ENCODE measurements around the gene TNS3.

Gene TNS3

GRCh38 chr7:47320296-47320695, 261.6 kb downstream of the TNS3 start:
- ChIA-PET CTCF (interaction anchor here (1.2 kb wide), 1 partner anchor 12 kb away, joined by 3 read pairs; no protein-coding TSS in a partner anchor), POLR2A (no interaction called here)
- TF ChIP-seq, protein P1, sequence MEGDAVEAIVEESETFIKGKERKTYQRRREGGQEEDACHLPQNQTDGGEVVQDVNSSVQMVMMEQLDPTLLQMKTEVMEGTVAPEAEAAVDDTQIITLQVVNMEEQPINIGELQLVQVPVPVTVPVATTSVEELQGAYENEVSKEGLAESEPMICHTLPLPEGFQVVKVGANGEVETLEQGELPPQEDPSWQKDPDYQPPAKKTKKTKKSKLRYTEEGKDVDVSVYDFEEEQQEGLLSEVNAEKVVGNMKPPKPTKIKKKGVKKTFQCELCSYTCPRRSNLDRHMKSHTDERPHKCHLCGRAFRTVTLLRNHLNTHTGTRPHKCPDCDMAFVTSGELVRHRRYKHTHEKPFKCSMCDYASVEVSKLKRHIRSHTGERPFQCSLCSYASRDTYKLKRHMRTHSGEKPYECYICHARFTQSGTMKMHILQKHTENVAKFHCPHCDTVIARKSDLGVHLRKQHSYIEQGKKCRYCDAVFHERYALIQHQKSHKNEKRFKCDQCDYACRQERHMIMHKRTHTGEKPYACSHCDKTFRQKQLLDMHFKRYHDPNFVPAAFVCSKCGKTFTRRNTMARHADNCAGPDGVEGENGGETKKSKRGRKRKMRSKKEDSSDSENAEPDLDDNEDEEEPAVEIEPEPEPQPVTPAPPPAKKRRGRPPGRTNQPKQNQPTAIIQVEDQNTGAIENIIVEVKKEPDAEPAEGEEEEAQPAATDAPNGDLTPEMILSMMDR (IDR thresholded peaks at IDR 0.05; ENCODE audit: control extremely low read depth, extremely low read depth, low read depth, missing control alignments), result no peak
- DNase-seq (ENCODE audit: extremely low spot score), result no peak

- ChIA-PET POLR2A (no interaction called here), CTCF (interaction anchor here (1.2 to 2.1 kb wide), 2 partner anchors 15 to 52 kb away, joined by 3 to 7 read pairs; no protein-coding TSS in a partner anchor)
- TF ChIP-seq, protein P1 (IDR thresholded peaks at IDR 0.05; ENCODE audit: control extremely low read depth, extremely low read depth, low read depth, missing control alignments), result no peak
- DNase-seq (ENCODE audit: extremely low spot score), result no peak
These were observed 263.3 kb downstream of the TNS3 start for GRCh38 chr7:47318395-47319182.

DNA sequence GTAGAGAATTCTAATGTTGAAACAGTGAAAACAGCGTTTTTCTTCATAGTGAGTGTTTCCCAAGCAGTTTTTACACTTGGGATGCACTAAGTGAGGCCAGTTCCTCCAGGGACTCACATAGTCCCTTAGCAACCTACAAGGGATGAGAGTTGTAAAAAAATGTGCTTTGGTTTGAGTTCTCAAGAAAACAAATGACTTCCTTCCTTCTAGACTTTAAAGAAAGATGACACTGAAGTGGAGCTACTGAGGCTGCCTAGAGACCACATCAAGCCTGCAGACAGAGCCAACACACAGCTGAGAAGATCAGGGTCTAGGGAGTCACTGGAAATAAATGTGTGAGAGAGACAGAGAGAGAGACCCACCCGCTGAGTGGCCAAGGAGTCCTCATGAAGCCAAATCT, 264.4 kb downstream of the TNS3 start:
- DNase-seq (ENCODE audit: extremely low spot score), result no peak
- TF ChIP-seq, protein P1 (IDR thresholded peaks at IDR 0.05; ENCODE audit: control extremely low read depth, extremely low read depth, low read depth, missing control alignments), result no peak
- POLR2A ChIA-PET, result no interaction called here
- CTCF ChIA-PET, result interaction anchor here (1.2 to 2.1 kb wide), 3 partner anchors 13 to 54 kb away, joined by 3 to 7 read pairs (median 3); no protein-coding TSS in a partner anchor

DNA sequence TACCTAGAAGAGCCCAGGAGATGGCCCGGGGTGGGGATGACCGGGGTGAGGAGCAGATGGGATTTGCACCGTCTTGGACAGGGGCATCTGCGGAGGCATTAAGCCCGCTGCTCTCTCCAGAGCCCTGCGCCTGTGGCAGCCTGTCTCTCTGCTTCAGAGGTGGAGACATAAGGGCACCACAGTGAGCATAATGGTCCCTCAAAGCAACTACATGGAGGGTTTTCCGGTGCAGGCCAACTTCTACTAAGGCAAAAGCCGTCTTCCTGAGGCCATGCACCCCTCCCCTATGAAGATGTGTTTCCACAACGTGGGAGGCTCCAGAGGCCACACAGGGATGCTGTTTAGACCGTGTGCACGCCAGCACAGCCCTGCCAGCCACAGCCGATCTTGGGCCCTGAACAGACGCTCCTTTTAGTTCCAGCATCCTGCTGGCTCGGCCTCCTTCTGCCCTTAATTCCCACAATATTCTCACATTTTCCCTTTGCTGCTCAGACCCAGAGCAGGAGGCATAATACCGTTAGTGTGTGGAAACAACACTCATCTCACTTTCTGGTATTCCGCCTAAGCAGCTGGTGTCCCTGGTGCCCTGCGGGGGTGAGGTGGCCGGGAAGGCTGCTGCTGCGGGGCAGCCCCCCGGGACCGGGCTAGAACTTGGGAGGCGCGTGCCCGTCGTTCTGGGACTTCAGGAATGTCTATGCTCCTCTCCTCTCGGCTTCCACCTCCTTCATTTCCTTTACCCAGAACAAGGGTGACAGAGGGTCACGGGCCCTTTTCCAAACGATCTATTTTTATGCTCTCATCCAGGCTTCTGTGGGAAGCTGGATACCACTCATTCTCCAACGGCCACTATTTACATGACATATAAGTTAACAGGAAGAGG, 266.9 kb downstream of the TNS3 start:
- DNase-seq (ENCODE audit: extremely low spot score), result no peak
- TF ChIP-seq, protein P1 (IDR thresholded peaks at IDR 0.05; ENCODE audit: control extremely low read depth, extremely low read depth, low read depth, missing control alignments), result no peak
- CTCF ChIA-PET, result no interaction called here

DNA sequence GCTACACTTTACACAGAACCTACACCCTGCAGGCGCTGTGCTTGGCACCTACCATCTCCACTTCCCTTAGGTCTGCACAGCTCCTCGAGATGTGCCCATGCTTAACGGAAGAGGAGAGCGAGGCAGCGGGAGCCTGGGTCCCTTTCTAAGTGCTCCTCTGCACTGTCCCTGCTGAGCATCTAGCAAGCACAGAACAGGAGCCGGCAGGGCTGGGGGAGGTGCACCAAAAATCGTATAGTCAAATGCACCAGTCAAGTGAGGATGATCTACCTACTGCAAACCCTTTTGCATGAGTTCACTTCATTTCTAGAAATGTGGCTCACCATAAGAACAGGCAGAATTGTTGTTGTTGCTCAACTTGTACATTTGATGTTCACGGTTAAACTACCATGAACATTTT, 267.7 kb downstream of the TNS3 start:
- POLR2A ChIA-PET, result no interaction called here
- DNase-seq (ENCODE audit: extremely low spot score), result no peak
- CTCF ChIA-PET, result interaction anchor here (1.1 kb wide), 1 partner anchor 17 kb away, joined by 3 read pairs; no protein-coding TSS in a partner anchor
- TF ChIP-seq, protein P1 (IDR thresholded peaks at IDR 0.05; ENCODE audit: control extremely low read depth, extremely low read depth, low read depth, missing control alignments), result no peak

More for the DNA sequence above, 266.9 kb downstream of the TNS3 start:
- POLR2A ChIA-PET, result no interaction called here

DNA sequence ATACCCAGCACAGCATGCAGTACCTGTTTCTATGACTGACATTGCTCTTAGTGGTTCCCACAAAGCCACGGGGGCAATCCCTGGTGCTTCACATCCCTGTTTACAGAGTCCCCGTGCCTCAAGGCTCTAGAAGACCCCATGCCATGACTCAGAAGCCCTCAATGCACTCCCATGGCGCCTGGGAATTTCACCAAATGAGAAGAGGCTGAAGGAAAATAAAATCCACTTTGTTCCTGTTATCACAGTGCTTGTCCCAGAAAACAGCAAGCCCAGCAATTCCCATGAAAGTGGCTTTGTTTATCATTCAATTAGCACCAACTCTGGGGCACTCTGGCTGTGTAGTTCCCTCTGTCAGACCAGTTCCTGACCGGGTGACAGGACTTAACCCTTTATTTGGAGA, 268.3 kb downstream of the TNS3 start:
- ChIA-PET CTCF (interaction anchor here (1.1 to 1.4 kb wide), 2 partner anchors 10 to 17 kb away, joined by 3 read pairs; no protein-coding TSS in a partner anchor), POLR2A (no interaction called here)
- no peak for DNase-seq (ENCODE audit: extremely low spot score)
- TF ChIP-seq, protein P1 (IDR thresholded peaks at IDR 0.05; ENCODE audit: control extremely low read depth, extremely low read depth, low read depth, missing control alignments), result no peak

Data from GM10248 (cell line).